ENCODE results near the gene KCNH8.

Gene KCNH8

DNA sequence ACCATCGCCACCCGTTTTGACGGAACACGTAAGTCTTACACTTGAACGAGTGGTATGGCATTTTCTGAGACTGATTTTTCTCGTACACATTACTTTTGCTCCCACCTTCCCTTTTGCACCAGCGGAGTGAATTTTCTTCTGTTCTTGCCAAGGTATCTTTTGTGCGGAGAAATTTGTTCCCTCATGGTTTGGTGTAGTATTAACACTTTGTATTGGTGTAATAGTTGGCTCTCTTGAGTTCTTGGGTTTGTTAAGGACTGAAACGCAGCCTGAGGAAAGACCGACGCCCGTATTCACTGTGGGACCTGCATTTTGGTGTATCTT is 420 bp downstream of the KCNH8 start:
- no peak overlapping the region for H3K4me3 ChIP-seq (ENCODE audit: low read depth, low read length)
- TF ChIP-seq, protein P1, sequence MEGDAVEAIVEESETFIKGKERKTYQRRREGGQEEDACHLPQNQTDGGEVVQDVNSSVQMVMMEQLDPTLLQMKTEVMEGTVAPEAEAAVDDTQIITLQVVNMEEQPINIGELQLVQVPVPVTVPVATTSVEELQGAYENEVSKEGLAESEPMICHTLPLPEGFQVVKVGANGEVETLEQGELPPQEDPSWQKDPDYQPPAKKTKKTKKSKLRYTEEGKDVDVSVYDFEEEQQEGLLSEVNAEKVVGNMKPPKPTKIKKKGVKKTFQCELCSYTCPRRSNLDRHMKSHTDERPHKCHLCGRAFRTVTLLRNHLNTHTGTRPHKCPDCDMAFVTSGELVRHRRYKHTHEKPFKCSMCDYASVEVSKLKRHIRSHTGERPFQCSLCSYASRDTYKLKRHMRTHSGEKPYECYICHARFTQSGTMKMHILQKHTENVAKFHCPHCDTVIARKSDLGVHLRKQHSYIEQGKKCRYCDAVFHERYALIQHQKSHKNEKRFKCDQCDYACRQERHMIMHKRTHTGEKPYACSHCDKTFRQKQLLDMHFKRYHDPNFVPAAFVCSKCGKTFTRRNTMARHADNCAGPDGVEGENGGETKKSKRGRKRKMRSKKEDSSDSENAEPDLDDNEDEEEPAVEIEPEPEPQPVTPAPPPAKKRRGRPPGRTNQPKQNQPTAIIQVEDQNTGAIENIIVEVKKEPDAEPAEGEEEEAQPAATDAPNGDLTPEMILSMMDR (IDR thresholded peaks at IDR 0.05; ENCODE audit: insufficient read depth, low read depth, low read length, missing control alignments) = no peak
- DNase-seq (ENCODE audit: low read depth) = no peak

DNA sequence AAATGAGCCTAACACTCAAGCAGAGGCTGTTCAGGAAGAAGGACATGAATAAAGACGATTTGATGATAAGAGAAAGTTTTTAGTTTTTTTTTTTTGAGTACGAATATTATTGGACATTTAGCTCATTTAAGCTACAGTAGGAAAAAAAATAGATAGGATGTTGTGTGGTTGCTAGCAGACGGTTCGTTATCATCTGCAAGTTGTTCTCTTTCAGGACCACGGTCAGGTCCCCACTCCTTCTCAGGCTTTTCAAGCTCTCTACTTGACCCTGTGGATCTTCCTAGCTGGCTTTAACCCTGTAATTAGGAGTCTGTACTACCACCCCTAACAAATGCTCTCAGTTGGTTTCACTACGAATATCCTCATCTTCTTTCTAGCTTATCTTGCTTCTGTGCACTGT is 1.1 kb downstream of the KCNH8 start:
- TF ChIP-seq, protein P1 (IDR thresholded peaks at IDR 0.05; ENCODE audit: insufficient read depth, low read depth, low read length, missing control alignments) = no peak
- no peak overlapping the region for H3K4me3 ChIP-seq (ENCODE audit: low read depth, low read length)
- DNase-seq (ENCODE audit: low read depth) = peak; percentile 44

DNA sequence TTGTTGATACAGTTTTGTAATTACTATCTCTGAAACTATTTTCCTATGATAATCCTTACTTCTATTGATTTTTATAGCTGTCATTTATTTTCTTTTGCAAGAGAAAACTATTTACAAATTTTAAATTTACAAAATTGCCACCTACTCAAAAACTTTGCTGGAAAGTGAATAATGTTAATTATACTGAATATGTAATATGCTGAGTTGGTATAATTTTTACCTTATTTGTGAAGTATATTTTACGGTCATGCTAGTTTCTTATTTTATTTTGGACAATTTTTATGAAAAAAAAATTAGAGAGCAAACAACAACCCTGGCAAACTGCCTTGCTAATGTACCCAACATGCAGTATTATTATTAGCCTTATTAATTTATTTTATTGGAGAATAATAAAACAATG is 2.9 kb downstream of the KCNH8 start:
- TF ChIP-seq, protein P1 (IDR thresholded peaks at IDR 0.05; ENCODE audit: insufficient read depth, low read depth, low read length, missing control alignments) = no peak
- DNase-seq (ENCODE audit: low read depth) = no peak
- no peak overlapping the region for H3K4me3 ChIP-seq (ENCODE audit: low read depth, low read length)

DNA sequence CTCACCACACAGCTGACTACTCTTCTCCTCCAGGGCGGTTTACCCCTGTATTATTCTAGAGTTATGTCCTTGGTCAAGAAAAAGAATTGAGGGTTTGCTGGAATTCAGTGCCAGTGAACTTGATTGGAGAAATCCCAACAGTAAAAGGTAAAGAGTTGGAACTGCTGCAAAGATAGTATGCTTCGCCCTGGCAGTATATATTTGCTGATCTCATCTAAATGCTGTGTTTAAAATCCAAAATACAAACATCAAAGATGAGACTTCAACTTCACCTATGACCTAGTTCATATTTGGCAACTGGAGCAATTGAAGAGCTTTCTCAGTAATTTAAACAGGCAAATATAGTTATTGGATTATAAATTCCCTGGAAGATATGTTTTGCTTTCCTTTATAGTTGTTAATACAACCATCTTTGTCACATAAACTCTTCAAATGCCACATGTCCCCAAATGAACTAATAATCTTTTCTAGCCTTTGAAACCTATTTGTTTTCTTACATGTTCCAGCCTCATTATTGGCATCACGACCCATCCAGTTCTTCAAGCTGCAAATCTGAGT is 6.5 kb downstream of the KCNH8 start:
- H3K4me3 ChIP-seq (ENCODE audit: low read depth, low read length) = no peak overlapping the region
- TF ChIP-seq, protein P1 (IDR thresholded peaks at IDR 0.05; ENCODE audit: insufficient read depth, low read depth, low read length, missing control alignments) = no peak
- no peak for DNase-seq (ENCODE audit: low read depth)

DNA sequence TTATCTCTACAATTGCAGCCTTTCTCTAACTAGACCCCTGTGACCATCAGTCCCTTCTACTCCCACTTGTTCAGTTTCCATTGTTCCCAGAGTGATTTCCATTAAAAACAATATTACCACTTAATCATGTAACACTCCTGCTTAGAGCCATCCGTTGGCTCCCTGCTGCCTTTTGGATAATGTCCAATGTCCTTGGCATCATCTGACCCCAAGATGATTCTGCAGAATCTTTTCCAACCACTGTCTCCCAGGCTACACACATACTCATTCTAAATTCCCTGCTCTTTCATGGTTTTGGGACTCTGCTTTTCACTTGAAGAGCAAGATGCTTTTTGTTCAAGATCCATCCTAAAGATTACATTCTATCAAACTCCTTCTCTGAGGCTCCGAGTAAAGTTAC is 7.1 kb downstream of the KCNH8 start:
- TF ChIP-seq, protein P1 (IDR thresholded peaks at IDR 0.05; ENCODE audit: insufficient read depth, low read depth, low read length, missing control alignments) = no peak
- DNase-seq (ENCODE audit: low read depth) = no peak
- no peak overlapping the region for H3K4me3 ChIP-seq (ENCODE audit: low read depth, low read length)

DNA sequence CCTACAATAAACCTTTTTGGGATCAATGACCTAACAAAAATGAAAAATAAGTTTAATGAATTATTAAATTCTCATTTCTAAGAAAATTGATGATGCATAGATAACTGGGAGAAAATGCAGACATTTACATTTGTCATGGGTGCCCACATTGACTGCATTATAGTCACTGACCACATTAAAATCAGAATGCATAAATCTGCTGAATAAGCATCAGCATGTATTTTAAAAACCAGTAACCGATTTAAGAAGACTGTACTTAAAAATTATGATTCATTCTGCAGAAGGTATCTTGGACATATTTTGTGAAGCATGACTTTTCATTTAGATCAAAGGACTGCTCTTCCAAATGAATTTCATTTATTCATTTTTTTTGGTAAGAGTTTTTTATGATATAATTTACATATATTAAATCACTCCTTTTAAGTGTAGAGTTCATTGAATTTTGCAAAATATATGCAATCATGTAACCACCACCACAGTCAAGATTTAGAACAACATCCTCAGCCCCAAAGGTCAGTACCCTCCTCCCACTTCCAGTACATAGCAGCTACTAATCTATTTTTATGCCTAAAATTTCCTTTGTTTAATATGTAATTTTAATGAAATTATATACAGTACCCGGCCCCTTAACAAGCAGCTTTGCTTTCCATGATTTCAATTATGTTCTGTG is 11.8 kb downstream of the KCNH8 start:
- DNase-seq (ENCODE audit: low read depth) = no peak
- TF ChIP-seq, protein P1 (IDR thresholded peaks at IDR 0.05; ENCODE audit: insufficient read depth, low read depth, low read length, missing control alignments) = no peak
- H3K4me3 ChIP-seq (ENCODE audit: low read depth, low read length) = no peak overlapping the region

DNA sequence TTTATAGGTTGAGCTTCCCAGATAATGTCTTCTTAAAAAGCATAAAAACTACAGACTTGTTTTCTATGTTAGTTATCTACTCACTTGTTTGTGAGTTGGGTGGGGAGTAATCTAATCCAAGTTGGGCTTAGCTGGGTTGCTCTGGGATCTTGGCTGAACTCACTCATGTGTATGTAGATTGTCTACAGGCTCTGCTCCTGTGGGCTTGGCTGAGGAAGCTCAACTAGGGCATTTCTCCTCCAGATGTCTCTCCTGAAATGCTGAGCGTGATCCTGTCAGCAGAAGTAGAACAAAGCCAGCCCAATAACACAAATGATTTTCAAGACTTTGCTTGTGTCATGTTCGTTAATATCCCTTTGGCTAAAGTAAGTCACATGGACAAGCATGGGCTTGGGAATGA is 17.3 kb downstream of the KCNH8 start:
- TF ChIP-seq, protein P1 (IDR thresholded peaks at IDR 0.05; ENCODE audit: insufficient read depth, low read depth, low read length, missing control alignments) = no peak
- no peak for DNase-seq (ENCODE audit: low read depth)
- H3K4me3 ChIP-seq (ENCODE audit: low read depth, low read length) = no peak overlapping the region
